NOMO-1 treated with DMSO at 0.1 percent for 48 hours (cell line): ENCODE results near the gene RPP14.
"Not testable (repeated sequence)": the region's sequence is repeated elsewhere in the genome, so short reads cannot be mapped to it uniquely, and the experiment has no call there.

Experiments used
- DNase-seq: peaks from one replicate; lab custom pipeline; 2025; ENCODE audit not compliant: unreplicated experiment; lab: John Stamatoyannopoulos, UW

Gene RPP14

GRCh38 chr3:58329922-58330413 lies 23.9 kb downstream of the RPP14 start:
- DNase-seq, result no peak

- DNase-seq, result no peak
These were observed 25.6 kb downstream of the RPP14 start for GRCh38 chr3:58331593-58332152.

GRCh38 chr3:58332575-58333188 lies 26.6 kb downstream of the RPP14 start, which contains the start of gene PXK:
PXK (plus strand) TSS chr3:58332892; CDS start chr3:58332989, 97 bp downstream.
- peak; percentile 80 for DNase-seq

- DNase-seq, result peak; percentile 24
These were observed 27.4 kb downstream of the RPP14 start for GRCh38 chr3:58333206-58334012.

GRCh38 chr3:58334013-58334321 lies 27.9 kb downstream of the RPP14 start:
- no peak for DNase-seq

- DNase-seq, result no peak
These were observed 28.4 kb downstream of the RPP14 start for GRCh38 chr3:58334506-58334884.

GRCh38 chr3:58335652-58335947 lies 29.6 kb downstream of the RPP14 start:
- DNase-seq, result no peak

GRCh38 chr3:58336135-58336882 lies 30.3 kb downstream of the RPP14 start:
- no peak for DNase-seq

- no peak for DNase-seq
These were observed 31.1 kb downstream of the RPP14 start for GRCh38 chr3:58337190-58337589.

- not testable (repeated sequence) for DNase-seq
These were observed 33.1 kb downstream of the RPP14 start for GRCh38 chr3:58339146-58339545.

- DNase-seq, result no peak
These were observed 34.7 kb downstream of the RPP14 start for GRCh38 chr3:58340594-58341244.

GRCh38 chr3:58341376-58341775 lies 35.3 kb downstream of the RPP14 start:
- no peak for DNase-seq

GRCh38 chr3:58342676-58343075 lies 36.6 kb downstream of the RPP14 start:
- DNase-seq, result no peak

GRCh38 chr3:58345457-58345856 lies 39.4 kb downstream of the RPP14 start:
- DNase-seq, result no peak

- DNase-seq, result no peak
These were observed 40.3 kb downstream of the RPP14 start for GRCh38 chr3:58346368-58346767.

GRCh38 chr3:58347984-58348383 lies 41.9 kb downstream of the RPP14 start:
- no peak for DNase-seq

GRCh38 chr3:58349792-58350626 lies 44.0 kb downstream of the RPP14 start:
- DNase-seq, result peak; percentile 58

- peak; percentile 82 for DNase-seq
These were observed 44.6 kb downstream of the RPP14 start for GRCh38 chr3:58350627-58351013.

GRCh38 chr3:58351920-58352319 lies 45.9 kb downstream of the RPP14 start:
- DNase-seq, result peak; percentile 25

- no peak for DNase-seq
These were observed 46.6 kb downstream of the RPP14 start for GRCh38 chr3:58352626-58353025.
